PFSK-1 (cell line): ENCODE results near the gene LRRC8D.

Experiments used
- FOXP2 ChIP-seq: optimal IDR thresholded peaks from 2 replicates; pipeline ENCODE3; 2011; ENCODE audit warnings: borderline replicate concordance, control low read depth, inconsistent platforms; ENCODE audit not compliant: insufficient read depth; ENCODE audit errors: extremely low read length, extremely low read depth
- POLR2AphosphoS5 ChIP-seq: IDR thresholded peaks from 2 replicates; pipeline ENCODE4 v1.6.1; 2012; ENCODE audit warnings: low read depth, mild to moderate bottlenecking, control low read depth, low read length, moderate library complexity
- SIN3A ChIP-seq: IDR thresholded peaks from 2 replicates; pipeline ENCODE4 v1.6.1; 2012; ENCODE audit warnings: mild to moderate bottlenecking, low read length, moderate library complexity, borderline replicate concordance; ENCODE audit not compliant: insufficient read depth
- TAF1 ChIP-seq: IDR thresholded peaks from 2 replicates; pipeline ENCODE4 v1.6.1; 2012; ENCODE audit warnings: low read length, control low read depth, borderline replicate concordance; ENCODE audit not compliant: insufficient read depth
- TF ChIP-seq, protein P1 (sequence below), 2 experiments: IDR thresholded peaks; 2 replicates each; pipeline versions ENCODE4 v1.6.1 to v1.8.0; 2011 to 2012; ENCODE audit warnings: low read depth in 2 of 2, low read length in 2 of 2, control low read depth in 1 of 2, inconsistent platforms in 1 of 2, mild to moderate bottlenecking in 1 of 2, moderate library complexity in 1 of 2; ENCODE audit not compliant: insufficient read depth in 1 of 2

DNA sequence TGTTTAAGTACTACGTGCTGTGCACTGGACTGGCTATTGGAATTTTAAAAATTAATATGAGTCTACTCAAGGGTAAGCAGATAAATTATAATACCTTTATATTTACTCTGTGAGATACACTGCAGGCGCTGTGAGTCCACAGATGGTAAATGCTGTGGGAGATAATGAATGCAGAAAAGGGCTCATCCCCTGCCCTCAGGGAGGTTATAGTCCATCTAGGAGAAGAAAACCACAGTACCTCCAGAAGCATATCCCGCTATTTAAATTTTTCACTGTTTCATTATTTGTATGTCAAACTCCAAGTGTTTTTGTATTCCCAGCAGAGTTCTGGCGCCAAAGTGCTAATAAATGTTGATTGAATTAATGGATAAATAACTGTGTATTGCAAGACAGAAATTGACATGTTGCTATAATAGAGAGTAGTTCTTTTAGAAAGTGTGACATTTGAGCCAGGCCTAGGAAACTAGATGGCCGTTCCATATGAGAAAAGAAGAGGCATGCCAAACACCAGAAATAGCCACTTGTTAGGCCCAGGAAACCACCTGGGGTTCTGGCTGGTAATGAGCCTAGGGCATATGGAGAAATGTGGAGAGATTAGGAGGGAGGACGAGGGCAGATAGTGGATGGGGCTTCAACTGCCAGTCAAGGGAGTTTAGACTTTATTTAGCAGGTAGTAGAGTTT is 61.7 kb downstream of the LRRC8D start:
- TF ChIP-seq SIN3A (no peak), TAF1 (no peak), POLR2AphosphoS5 (no peak), FOXP2 (no peak)
- TF ChIP-seq, protein P1, sequence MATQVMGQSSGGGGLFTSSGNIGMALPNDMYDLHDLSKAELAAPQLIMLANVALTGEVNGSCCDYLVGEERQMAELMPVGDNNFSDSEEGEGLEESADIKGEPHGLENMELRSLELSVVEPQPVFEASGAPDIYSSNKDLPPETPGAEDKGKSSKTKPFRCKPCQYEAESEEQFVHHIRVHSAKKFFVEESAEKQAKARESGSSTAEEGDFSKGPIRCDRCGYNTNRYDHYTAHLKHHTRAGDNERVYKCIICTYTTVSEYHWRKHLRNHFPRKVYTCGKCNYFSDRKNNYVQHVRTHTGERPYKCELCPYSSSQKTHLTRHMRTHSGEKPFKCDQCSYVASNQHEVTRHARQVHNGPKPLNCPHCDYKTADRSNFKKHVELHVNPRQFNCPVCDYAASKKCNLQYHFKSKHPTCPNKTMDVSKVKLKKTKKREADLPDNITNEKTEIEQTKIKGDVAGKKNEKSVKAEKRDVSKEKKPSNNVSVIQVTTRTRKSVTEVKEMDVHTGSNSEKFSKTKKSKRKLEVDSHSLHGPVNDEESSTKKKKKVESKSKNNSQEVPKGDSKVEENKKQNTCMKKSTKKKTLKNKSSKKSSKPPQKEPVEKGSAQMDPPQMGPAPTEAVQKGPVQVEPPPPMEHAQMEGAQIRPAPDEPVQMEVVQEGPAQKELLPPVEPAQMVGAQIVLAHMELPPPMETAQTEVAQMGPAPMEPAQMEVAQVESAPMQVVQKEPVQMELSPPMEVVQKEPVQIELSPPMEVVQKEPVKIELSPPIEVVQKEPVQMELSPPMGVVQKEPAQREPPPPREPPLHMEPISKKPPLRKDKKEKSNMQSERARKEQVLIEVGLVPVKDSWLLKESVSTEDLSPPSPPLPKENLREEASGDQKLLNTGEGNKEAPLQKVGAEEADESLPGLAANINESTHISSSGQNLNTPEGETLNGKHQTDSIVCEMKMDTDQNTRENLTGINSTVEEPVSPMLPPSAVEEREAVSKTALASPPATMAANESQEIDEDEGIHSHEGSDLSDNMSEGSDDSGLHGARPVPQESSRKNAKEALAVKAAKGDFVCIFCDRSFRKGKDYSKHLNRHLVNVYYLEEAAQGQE (IDR thresholded peaks at IDR 0.05; ENCODE audit: insufficient read depth in 1 of 2, low read depth in 2 of 2, low read length in 2 of 2) = no peak
